Measurements from ENCODE around the gene DUSP28.

GRCh38 chr2:240570531-240571313, 10.6 kb downstream of the DUSP28 start:
- TF ChIP-seq CTCF (IDR thresholded peaks at IDR 0.05) (no peak), POLR2A (IDR thresholded peaks at IDR 0.05) (no peak)
